ENCODE data around the gene RUNX2.

The RUNX2 gene

DNA sequence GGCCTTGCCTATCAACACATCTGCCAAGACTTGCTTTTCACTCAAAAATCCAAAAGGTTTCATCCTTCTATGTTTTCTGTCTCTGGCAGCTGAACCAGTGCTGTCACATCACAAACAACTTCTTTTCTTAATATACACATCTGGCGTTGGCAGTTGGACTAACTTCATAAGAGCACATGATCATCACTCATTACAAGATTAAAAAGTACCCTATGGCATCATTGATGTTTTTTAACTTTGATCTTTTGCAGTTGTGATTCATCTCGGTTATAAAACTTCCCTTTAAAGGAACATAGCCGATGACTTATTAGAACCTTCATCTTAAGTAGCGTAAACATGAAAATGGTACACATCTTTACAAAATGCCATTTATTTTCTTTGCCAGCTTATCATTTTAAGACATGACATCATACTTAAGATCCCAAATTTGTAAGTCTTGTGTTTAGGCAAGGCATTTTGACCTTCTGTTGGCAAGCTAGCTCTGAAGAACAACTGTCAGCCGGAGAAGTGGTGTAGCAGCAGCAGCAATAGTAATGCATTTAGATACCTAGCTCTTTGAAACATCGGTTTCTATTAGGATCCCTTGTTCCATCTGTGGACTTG is 113.8 kb downstream of the RUNX2 start:
- no peak overlapping the region for H3K4me3 ChIP-seq (ENCODE audit: control insufficient read depth, low read depth, low read length)
- TF ChIP-seq, protein P1, sequence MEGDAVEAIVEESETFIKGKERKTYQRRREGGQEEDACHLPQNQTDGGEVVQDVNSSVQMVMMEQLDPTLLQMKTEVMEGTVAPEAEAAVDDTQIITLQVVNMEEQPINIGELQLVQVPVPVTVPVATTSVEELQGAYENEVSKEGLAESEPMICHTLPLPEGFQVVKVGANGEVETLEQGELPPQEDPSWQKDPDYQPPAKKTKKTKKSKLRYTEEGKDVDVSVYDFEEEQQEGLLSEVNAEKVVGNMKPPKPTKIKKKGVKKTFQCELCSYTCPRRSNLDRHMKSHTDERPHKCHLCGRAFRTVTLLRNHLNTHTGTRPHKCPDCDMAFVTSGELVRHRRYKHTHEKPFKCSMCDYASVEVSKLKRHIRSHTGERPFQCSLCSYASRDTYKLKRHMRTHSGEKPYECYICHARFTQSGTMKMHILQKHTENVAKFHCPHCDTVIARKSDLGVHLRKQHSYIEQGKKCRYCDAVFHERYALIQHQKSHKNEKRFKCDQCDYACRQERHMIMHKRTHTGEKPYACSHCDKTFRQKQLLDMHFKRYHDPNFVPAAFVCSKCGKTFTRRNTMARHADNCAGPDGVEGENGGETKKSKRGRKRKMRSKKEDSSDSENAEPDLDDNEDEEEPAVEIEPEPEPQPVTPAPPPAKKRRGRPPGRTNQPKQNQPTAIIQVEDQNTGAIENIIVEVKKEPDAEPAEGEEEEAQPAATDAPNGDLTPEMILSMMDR (conservative IDR thresholded peaks at IDR 0.05; ENCODE audit: control insufficient read depth, insufficient read depth, low read depth, low read length) = no peak
- peak; percentile 87 for DNase-seq (ENCODE audit: low read depth)

DNA sequence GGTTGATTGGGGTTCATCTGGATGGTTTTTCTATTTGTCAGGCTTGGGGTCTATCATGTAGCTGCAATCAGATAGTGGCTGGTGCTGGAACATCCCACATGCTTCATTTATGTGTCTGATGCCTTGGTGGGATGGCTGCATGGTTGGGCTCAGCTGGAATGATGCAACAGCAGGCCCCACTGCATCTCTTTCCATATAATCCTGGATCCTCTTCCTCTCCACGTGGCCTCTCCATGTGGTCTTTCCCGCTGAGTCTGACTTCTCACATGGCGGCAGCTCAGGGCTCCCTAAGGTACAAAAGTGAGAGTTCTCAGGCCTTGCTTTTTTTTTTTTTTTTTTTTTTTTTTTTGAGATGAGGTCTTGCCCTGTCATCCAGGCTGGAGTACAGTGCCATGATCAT is 114.6 kb downstream of the RUNX2 start:
- DNase-seq (ENCODE audit: low read depth) = no peak
- TF ChIP-seq, protein P1 (conservative IDR thresholded peaks at IDR 0.05; ENCODE audit: control insufficient read depth, insufficient read depth, low read depth, low read length) = no peak
- H3K4me3 ChIP-seq (ENCODE audit: control insufficient read depth, low read depth, low read length) = no peak overlapping the region

DNA sequence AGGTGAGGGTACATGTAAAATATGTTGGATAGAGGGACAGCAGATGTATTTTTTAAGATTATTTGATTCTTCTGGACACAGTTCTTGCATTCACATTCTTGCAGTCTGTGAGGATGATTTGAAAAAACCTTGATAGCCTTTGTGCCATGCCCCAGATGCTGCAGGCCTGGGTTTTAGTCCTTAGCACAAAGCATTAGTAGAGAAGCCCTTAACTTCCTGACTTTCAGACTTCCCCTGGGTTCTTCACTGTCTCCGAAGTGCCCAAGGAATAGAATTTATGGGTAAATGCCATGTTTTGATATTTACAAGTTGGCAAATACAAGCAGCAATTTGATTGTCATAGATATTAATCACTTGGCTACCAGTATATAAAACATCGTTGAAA is 117.2 kb downstream of the RUNX2 start:
- TF ChIP-seq, protein P1 (conservative IDR thresholded peaks at IDR 0.05; ENCODE audit: control insufficient read depth, insufficient read depth, low read depth, low read length) = no peak
- H3K4me3 ChIP-seq (ENCODE audit: control insufficient read depth, low read depth, low read length) = no peak overlapping the region

DNA sequence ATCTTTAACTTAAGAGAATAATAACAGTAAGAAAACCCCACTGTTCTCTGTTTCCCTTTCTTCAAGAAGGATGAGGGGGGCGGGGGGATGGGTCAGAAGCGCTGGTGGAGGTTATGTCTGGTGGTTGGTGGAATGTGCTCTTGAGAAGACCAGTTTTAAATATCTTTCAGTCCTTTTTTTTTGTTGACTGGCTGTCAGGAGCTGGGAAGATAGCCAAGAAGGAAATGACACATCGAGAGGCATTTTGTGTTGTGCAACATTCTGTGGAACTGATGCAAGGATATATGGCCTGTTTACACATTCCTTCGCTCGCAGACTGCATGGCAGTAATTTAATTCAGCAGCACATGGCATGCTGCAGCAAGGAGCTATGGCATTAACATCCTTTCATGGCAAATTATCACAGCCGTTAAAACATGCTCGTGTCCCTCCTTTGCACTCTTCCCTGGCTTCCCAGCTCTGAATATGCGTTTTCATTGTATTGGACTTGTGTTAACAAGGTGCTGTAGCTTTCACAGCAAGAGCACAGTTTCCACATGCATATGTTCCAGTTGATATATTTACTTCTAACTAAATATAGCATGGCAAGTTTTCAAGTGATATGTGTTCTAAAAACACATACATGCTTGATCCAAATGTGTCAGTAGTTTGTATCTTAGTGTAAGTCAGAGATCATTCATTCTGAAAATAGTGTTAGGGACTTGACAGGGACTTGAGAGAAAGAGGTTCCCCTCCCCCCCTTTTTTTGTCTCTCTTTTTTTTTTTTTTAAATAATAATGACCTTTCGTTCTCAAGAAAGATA is 117.8 kb downstream of the RUNX2 start:
- peak; percentile 99 for DNase-seq (ENCODE audit: low read depth)
- no peak overlapping the region for H3K4me3 ChIP-seq (ENCODE audit: control insufficient read depth, low read depth, low read length)
- TF ChIP-seq, protein P1 (conservative IDR thresholded peaks at IDR 0.05; ENCODE audit: control insufficient read depth, insufficient read depth, low read depth, low read length) = no peak

More for the DNA sequence above, 117.2 kb downstream of the RUNX2 start:
- no peak for DNase-seq (ENCODE audit: low read depth)

DNA sequence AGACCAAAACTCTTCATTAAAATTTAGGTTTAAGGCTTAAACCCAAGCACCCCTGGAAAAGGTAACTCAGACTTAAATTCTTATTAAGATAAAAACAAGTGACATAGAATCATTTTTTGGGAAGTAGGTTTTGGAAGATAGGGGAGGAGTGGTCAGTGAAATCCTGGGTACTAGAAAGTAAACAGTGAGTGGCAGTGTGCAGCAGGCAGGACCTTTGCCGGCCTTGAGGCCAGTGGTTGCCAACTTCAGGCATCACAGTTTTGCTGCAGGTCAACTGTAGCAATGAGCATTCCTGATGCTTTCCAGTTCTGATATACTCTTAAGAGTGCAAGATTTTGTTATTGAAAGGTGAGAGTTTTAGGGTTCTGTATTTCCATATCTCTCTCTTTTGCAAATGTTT is 118.9 kb downstream of the RUNX2 start:
- DNase-seq (ENCODE audit: low read depth) = no peak
- no peak overlapping the region for H3K4me3 ChIP-seq (ENCODE audit: control insufficient read depth, low read depth, low read length)
- TF ChIP-seq, protein P1 (conservative IDR thresholded peaks at IDR 0.05; ENCODE audit: control insufficient read depth, insufficient read depth, low read depth, low read length) = no peak

DNA sequence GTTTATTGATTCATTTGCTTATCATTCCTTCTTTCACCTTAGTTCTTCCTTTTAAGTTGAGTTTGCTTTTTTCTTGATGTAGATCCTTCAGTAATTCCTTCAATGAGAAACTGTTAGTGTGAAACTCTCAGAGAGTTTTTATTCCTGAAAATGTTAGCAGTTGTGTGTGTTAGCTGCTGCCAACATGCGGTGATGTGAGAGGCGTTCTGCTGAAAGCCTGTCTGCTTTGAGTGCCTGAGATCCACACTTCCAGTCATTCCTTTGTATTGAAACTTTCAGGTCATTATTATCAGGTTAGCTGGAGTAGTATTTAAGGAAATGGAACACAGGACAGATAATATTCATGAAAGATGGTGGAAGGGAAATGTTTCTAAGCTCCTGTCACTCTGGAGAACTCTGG is 119.6 kb downstream of the RUNX2 start:
- no peak overlapping the region for H3K4me3 ChIP-seq (ENCODE audit: control insufficient read depth, low read depth, low read length)
- DNase-seq (ENCODE audit: low read depth) = no peak
- TF ChIP-seq, protein P1 (conservative IDR thresholded peaks at IDR 0.05; ENCODE audit: control insufficient read depth, insufficient read depth, low read depth, low read length) = no peak
